Hematopoietic multipotent progenitor cell treated with erythropoietin and hydrocortisone succinate and interleukin-3 and kit ligand, for 8 days (in vitro differentiated cells): Measurements from ENCODE around the gene PTH2.
A peak's percentile ranks its signal among the peaks of the same experiment; 100 is the strongest.

Experiments
- DNase-seq: peaks from one replicate; pipeline ENCODE4 v3.0.0-alpha.2; 2015

Gene PTH2

GRCh38 chr19:49409441-49410029 lies 13.7 kb downstream of the PTH2 start:
- DNase-seq: peak; percentile 25

- no peak for DNase-seq
Measured at GRCh38 chr19:49408816-49409440, 14.3 kb downstream of the PTH2 start.

DNA sequence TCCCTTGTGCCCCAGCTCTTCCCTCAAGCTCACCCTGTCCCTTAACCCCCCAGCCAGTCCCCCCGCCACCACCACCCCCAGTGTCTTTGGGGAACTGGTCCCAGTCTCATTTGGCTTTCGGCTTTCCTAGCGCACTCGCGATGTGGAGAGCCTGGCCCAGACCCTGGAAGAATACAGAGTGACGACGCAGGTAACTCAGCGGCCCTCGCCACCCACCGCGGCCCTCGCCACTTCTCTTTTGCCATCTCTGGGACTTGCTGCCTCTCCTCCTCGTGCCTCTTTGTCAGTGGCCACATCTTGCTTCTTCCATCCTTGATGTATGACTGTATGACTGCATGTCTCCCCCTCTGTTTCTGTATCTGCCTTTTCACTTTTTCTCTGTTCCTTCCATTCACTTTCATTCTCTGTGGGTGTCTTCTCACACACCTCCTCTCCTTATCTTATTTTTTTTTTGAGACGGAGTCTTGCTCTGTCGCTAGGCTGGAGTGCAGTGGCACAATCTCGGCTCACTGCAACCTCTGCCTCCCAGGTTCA lies 15.7 kb downstream of the PTH2 start:
- DNase-seq: no peak

DNA sequence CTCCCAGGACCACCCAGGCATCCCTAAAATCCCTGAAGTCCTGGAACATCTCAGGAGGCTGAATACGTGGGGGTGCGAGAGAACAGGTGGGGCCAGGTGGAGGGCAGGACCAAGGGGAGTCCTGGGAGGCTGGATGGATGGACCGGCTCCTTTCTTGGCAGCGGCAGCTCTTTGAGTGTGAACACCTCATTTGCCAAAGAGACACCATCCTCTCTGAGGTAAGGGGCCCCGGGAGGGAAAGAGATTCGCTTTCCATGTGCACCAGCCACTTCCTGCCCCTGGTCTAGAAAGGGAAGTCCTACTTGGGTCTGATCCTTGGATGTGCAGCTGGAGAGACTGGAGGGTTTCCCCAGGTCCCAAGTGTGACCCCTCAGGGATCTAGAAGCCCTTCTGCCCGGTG lies 16.2 kb downstream of the PTH2 start:
- DNase-seq: no peak

- no peak for DNase-seq
Measured at GRCh38 chr19:49403404-49404187, 19.6 kb downstream of the PTH2 start.

DNA sequence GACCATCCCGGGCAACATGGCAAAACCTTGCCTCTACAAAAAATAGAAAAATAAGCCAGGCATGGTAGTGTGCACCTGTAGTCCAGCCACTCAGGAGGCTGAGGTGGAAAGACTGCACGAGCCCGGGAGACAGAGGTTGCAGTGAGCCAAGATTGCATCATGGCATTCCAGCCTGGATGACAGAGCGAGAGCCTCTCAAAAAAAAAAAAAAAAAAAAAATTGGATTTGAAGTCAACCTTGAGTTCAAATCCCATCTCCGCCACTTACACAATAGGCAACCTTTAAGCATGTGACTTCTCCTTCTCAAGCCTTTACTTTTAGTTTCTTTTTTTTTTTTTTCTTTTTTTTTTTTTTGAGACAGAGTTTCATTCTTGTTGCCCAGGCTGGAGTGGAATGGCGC lies 23.2 kb downstream of the PTH2 start:
- no peak for DNase-seq

GRCh38 chr19:49398931-49399330 lies 24.3 kb downstream of the PTH2 start:
- no peak for DNase-seq

DNA sequence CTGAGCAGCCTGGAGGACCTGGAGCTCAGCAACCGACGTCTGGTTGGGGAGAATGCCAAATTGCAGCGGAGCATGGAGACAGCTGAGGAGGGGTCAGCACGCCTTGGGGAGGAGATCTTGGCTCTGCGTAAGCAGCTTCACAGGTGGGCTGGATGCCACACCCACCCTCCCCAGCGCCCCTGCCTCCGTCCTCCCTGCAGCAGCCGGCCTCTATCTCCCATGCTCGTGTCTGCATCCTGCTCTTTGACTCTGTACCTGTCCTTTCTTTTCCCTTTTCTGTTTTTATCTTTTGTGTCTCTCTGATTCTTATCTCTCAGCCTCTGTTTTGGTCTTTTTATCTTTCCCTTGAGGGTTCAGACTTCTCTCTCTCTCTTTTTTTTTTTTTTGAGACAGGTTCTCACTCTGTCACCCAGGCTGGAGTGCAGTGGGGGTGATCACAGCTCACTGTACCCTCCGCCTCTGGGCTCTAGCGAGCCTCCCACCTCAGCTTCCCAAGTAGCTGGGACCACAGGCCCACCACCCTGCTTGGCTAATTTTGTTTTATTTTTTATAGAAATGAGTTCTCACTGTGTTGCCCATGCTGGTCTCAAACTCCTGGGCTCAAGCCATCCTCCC lies 25.1 kb downstream of the PTH2 start:
- no peak for DNase-seq

DNA sequence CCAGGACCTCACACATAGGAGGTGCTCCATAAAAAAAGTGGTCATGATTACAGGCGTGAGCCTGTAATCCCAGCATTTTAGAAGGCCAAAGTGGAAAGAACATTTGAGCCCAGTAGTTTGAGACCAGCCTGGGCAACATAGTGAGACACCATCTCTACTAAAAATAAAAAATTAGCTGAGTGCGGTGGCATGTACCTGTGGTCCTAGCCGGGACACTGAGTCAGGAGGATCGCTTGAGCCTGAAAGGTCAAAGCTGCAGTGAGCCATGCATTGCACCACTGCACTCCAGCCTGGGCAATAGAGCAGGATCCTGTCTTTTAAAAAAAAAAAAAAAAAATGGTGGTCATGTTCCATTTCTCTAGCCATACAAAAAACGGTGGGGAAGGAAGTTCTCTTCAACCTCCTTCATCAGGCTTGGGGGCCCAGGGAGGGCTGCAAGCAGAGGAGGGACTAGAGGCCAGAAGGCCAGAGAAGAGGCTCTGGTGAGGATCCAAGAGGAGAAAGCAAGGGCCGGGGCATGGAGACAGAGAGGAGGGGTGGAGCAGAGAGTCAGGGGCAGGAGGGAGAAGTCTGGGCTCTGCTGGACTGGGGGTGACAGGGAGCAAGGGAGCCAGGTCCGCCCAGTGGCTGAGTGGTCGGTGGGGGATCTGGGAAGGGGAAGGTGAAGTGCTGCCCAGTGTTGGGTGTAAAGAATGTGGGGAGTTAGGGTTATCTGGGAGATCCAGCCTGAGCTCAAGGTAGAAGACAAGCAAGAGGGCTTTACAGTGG lies 26.3 kb downstream of the PTH2 start:
- no peak for DNase-seq

GRCh38 chr19:49395581-49396407 lies 27.4 kb downstream of the PTH2 start:
- no peak for DNase-seq

GRCh38 chr19:49393881-49394280 lies 29.4 kb downstream of the PTH2 start:
- DNase-seq: no peak

- DNase-seq: peak; percentile 80
Measured at GRCh38 chr19:49391581-49392399, 31.5 kb downstream of the PTH2 start.

GRCh38 chr19:49390929-49391359 lies 32.3 kb downstream of the PTH2 start:
- DNase-seq: peak; percentile 71

GRCh38 chr19:49390131-49390928 lies 32.9 kb downstream of the PTH2 start:
- no peak for DNase-seq

GRCh38 chr19:49389406-49389805 lies 33.8 kb downstream of the PTH2 start:
- no peak for DNase-seq

DNA sequence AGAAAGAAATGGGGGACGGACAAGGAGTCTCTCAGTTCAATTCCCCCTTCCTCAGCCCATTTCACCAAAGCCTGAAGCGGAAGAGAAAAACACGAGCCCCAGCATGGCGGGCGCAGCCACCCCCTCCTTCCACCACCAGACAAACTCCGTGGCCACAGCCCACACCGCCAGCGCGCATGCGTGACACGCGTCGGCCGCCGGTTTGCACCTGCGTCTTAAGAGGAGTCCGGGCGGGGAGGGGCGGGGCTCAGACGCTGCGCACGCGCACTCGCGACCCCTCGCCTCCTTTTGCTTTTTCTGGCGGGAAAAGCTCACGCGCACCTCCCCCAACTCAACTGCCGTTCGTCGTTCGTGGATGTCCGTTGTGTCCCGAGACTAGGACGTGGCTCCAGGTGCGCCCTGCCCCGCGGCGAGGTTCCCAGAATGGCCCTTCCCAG lies 35.3 kb downstream of the PTH2 start, which contains the start of gene KASH5:
TSS of gene KASH5 (plus strand) at position 314 of the 437 bp plus-strand sequence. CDS start 2,635 bp downstream, outside the sequence.
- DNase-seq: peak; percentile 83

DNA sequence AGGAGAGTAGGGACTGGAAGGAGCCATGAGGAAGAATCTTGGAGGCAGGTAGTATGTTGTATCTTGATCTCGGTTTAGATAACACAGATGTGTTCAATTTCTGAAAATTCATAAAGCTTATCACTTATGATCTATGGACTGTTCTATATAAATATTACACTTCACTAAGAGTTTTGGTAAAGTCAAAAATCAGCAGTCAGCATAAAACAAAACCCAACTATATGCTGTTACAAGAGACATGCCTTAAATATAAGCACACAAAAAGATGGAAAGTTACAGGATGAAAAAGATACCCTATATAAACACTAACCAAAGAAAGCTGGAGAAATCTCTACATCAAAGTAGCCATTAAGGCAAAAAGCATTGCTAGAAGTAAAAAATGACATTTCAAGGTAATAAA lies 39.6 kb downstream of the PTH2 start:
- DNase-seq: no peak

GRCh38 chr19:49382639-49383038 lies 40.6 kb downstream of the PTH2 start:
- no peak for DNase-seq

DNA sequence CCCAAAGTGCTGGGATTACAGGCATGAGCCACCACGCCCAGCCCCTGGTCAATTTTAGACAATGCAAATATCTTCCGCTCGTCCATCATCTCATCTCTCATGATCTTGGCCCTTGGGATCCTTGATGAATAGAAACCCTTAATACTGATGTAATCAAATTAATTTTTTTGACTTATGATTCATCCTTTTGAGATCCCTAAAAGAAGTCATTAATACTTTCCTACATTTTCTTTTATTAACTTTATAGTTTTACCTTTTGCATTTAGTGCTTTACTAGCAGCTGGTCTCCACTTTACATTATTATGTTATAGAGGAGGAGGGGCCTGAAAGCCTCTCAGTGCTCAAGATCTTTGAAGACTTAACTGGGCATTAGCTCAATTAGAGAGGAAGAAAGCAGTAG lies 42.9 kb downstream of the PTH2 start:
- no peak for DNase-seq

DNA sequence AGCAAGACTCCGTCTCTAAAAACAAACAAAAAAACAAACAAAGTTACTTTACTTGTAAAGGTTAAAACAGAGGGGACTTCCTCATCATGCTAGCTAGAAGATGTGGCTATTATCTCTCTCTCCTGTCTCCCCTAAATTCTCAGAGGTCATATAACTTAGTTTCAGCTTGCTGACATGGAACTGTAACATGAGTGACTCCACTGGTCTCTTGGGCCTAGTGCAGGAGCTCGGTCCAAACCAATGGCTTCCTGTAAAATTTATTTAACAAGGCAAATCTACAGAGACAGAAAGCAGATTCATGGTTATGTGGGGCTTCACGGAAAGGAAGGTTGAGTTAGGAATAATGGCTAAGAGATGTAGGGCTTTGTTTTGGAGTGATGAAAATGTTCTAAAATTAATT lies 44.7 kb downstream of the PTH2 start:
- no peak for DNase-seq
